ENCODE measurements around the gene WBP2. TPM values are rescaled to one million over a fixed set of nuclear protein-coding genes. Genes with fewer than 3 reads are reported as not detected.

WBP2 gene
- total RNA-seq, 4 donors from 2014 or later, result 27.7 to 75.1 (median 56.8) TPM

DNA sequence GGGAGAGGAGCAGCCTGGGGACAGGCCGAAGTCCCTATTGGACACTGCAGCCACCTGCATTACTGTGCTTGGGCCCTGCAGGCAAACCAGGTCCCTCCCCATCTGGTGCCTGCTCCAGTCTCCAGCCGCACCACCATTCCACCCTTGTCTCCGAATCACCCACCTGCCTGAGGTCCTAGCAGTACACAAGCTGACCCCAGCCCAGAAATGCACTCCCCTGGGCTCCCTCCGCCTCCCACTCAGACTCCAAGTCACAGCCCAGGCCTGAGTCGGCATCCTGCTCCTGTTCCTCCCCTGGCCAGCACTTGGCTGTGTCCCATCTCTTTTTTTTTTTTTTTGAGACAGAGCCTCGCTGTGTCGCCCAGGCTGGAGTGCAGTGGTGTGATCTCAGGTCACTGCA lies 17.2 kb downstream of the WBP2 start:
- TF ChIP-seq POLR2AphosphoS5 (IDR thresholded peaks at IDR 0.05) (no peak), CTCF (IDR thresholded peaks at IDR 0.05) (no peak)
- no peaks in the 10 kb centered on the region for H3K36me3 ChIP-seq

GRCh38 chr17:75836605-75837004 lies 18.5 kb downstream of the WBP2 start:
- no peaks in the 10 kb centered on the region for H3K9me3 ChIP-seq
- intact Hi-C loops (cut with DNase I; ENCODE audit: low total_unique reads) (no loop called here), in situ Hi-C loops (cut with MboI; ENCODE audit: low pct_ligation_motif_present in 1 of 4, low pct_unique_long_range_greater_than_20kb in 1 of 4, low sequenced_read_pairs in 3 of 4) (no loop called here)
- no peak overlapping the region for H3K27ac ChIP-seq
- H3K36me3 ChIP-seq, result no peaks in the 10 kb centered on the region
- no peaks in the 10 kb centered on the region for H3K27me3 ChIP-seq
- 86 to 100% methylated on average over 2 to 9 of the region's 9 CpGs for WGBS, 2 donors (ENCODE audit: low coverage in 1 of 2)
- DNase-seq, result no peak
- H3K4me3 ChIP-seq, result no peak overlapping the region
- TF ChIP-seq EP300 (IDR thresholded peaks at IDR 0.05; ENCODE audit: low read depth) (no peak), POLR2AphosphoS5 (IDR thresholded peaks at IDR 0.05) (no peak), POLR2A (IDR thresholded peaks at IDR 0.05) (no peak), CTCF (IDR thresholded peaks at IDR 0.05) (no peak)
- peaks cover 0 to 4% (median 0%) of the 10 kb centered on the region in 4 donors for H3K4me1 ChIP-seq

More for the DNA sequence above, 17.2 kb downstream of the WBP2 start:
- Histone ChIP-seq H3K27ac (no peak overlapping the region), H3K27me3 (no peaks in the 10 kb centered on the region), H3K4me1 (no peaks in the 10 kb centered on the region), H3K4me3 (no peak overlapping the region), H3K9me3 (no peaks in the 10 kb centered on the region)
- intact Hi-C loops (cut with DNase I; ENCODE audit: low total_unique reads), result no loop called here
- WGBS, 2 donors (ENCODE audit: low coverage in 1 of 2), result 78% methylated on average over 7 of the region's 7 CpGs; no CpG with 5 or more reads in 1 of the 2 donors
- in situ Hi-C loops (cut with MboI; ENCODE audit: low pct_ligation_motif_present in 1 of 4, low pct_unique_long_range_greater_than_20kb in 1 of 4, low sequenced_read_pairs in 3 of 4), result no loop called here
- no peak for DNase-seq

DNA sequence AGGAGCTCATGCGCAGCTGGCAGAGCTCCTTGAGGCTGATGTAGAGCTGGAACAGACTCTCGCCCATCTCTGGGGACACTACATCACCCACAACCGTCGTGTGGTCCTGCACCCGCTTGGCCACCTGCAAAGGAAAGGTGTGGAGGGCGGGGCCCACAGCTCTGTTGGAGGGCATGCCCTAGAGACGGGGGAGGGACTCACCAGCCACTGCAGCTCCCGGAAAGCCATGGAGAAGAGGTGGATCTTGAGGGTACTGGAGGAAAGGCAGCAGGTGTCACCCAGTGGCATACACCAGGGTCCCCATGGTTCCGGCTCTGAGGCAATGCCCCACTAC lies 19.5 kb downstream of the WBP2 start:
- Histone ChIP-seq H3K9me3 (no peaks in the 10 kb centered on the region), H3K4me1 (peaks cover 0 to 12% (median 0%) of the 10 kb centered on the region in 4 donors), H3K36me3 (no peaks in the 10 kb centered on the region), H3K27me3 (no peaks in the 10 kb centered on the region), H3K27ac (no peak overlapping the region), H3K4me3 (no peak overlapping the region)
- TF ChIP-seq POLR2AphosphoS5 (IDR thresholded peaks at IDR 0.05) (no peak), POLR2A (IDR thresholded peaks at IDR 0.05) (no peak), CTCF (IDR thresholded peaks at IDR 0.05) (no peak), EP300 (IDR thresholded peaks at IDR 0.05; ENCODE audit: low read depth) (no peak)
- in situ Hi-C loops (cut with MboI; ENCODE audit: low pct_ligation_motif_present in 1 of 4, low pct_unique_long_range_greater_than_20kb in 1 of 4, low sequenced_read_pairs in 3 of 4), result no loop called here
- WGBS, 2 donors (ENCODE audit: low coverage in 1 of 2), result 62% methylated on average over 9 of the region's 9 CpGs; no CpG with 5 or more reads in 1 of the 2 donors
- intact Hi-C loops (cut with DNase I; ENCODE audit: low total_unique reads), result no loop called here
- no peak for DNase-seq

GRCh38 chr17:75834928-75835653 lies 20.0 kb downstream of the WBP2 start:
- no peak for DNase-seq
- Histone ChIP-seq H3K27me3 (no peaks in the 10 kb centered on the region), H3K4me3 (no peak overlapping the region), H3K27ac (no peak overlapping the region), H3K9me3 (no peaks in the 10 kb centered on the region), H3K36me3 (no peaks in the 10 kb centered on the region), H3K4me1 (peaks cover 0 to 13% (median 0%) of the 10 kb centered on the region in 4 donors)
- in situ Hi-C loops (cut with MboI; ENCODE audit: low pct_ligation_motif_present in 1 of 4, low pct_unique_long_range_greater_than_20kb in 1 of 4, low sequenced_read_pairs in 3 of 4) (no loop called here), intact Hi-C loops (cut with DNase I; ENCODE audit: low total_unique reads) (no loop called here)
- TF ChIP-seq POLR2A (IDR thresholded peaks at IDR 0.05) (no peak), POLR2AphosphoS5 (IDR thresholded peaks at IDR 0.05) (no peak), EP300 (IDR thresholded peaks at IDR 0.05; ENCODE audit: low read depth) (no peak), CTCF (IDR thresholded peaks at IDR 0.05) (no peak)
- WGBS, 2 donors (ENCODE audit: low coverage in 1 of 2), result 83 to 100% methylated on average over 5 to 19 of the region's 24 CpGs

All from transverse colon (tissue), 4 donors.